GM12878 (cell line): Measurements from ENCODE around the gene SCAP. TPM values are rescaled to one million over a fixed set of nuclear protein-coding genes. Genes with fewer than 3 reads are reported as not detected.

Source experiments
- ATAC-seq: fragments of 200-7000 bp; cut with Tn5 transposase; 3 replicates; pipeline ENCODE4 v1.9.1; 2020; ENCODE audit warnings: mild to moderate bottlenecking, moderate library complexity
- BruUV-seq: library from RNA; stranded (reverse); fragments of 400-500 nt; replicated peaks from 2 replicates; lab custom pipeline; 2021; lab: Mats Ljungman, UMichigan
- CTCF ChIA-PET: fragments of 300-600 bp; sonication (Branson Sonifier 250); formaldehyde crosslinking; extraction: SDS; loops from one replicate; lab custom pipeline; 2021; ENCODE audit warnings: inconsistent platforms; lab: Yijun Ruan, JAX
- POLR2A ChIA-PET: fragments of 350-600 bp; formaldehyde crosslinking; extraction: SDS; loops from one replicate; lab custom pipeline; 2021; ENCODE audit warnings: inconsistent platforms; lab: Charles Lee
- RAD21 ChIA-PET: fragments of 300-600 bp; sonication (Branson Sonifier 250); formaldehyde crosslinking; loops from one replicate; lab custom pipeline; 2023; ENCODE audit warnings: antibody characterized with exemption; ENCODE audit not compliant: unreplicated experiment; lab: Charles Lee
- SMC1A ChIA-PET: fragments of 300-600 bp; sonication (Branson Sonifier 250); formaldehyde crosslinking; loops from one replicate; lab custom pipeline; 2023; ENCODE audit not compliant: unreplicated experiment, uncharacterized antibody; lab: Charles Lee
- DNase-seq: peaks from one replicate; pipeline ENCODE4 v3.0.0-alpha.2; 2011; ENCODE audit warnings: low read depth, low spot score
- FAIRE-seq: peaks from 3 replicates; lab custom pipeline; 2011; peaks lifted over from hg19 to GRCh38; lab: Jason Lieb, UNC
- H2AFZ ChIP-seq: 2 replicates; pipeline ENCODE4 v1.6.0; 2011; ENCODE audit warnings: low read depth, low read length, control low read depth; ENCODE audit not compliant: control insufficient read depth
- H3K27ac ChIP-seq: 2 replicates; pipeline ENCODE4 v1.5.1; 2011; ENCODE audit warnings: control low read depth; ENCODE audit not compliant: control insufficient read depth, insufficient read depth
- H3K27me3 ChIP-seq, 2 experiments: replicated peaks in 1 of 2; 2 replicates each; pipeline versions ENCODE4 v1.6.0 to v1.6.1; 2011; ENCODE audit warnings: low read length in 1 of 2; ENCODE audit not compliant: control insufficient read depth in 2 of 2, insufficient read depth in 2 of 2
- H3K36me3 ChIP-seq, 2 experiments: 2 replicates each; pipeline ENCODE4 v1.5.1; 2011; ENCODE audit warnings: low read length in 1 of 2; ENCODE audit not compliant: control insufficient read depth in 2 of 2, insufficient read depth in 2 of 2
- H3K4me1 ChIP-seq: 2 replicates; pipeline ENCODE4 v1.6.1; 2011; ENCODE audit warnings: mild to moderate bottlenecking, low read length, moderate library complexity, mixed read lengths; ENCODE audit not compliant: control insufficient read depth, insufficient read depth
- H3K4me2 ChIP-seq: 2 replicates; pipeline ENCODE4 v1.6.0; 2011; ENCODE audit warnings: control low read depth; ENCODE audit not compliant: control insufficient read depth, insufficient read depth
- H3K4me3 ChIP-seq: fragments of 200-600 bp; sonication (generic); 2 replicates; pipeline ENCODE4 v1.5.1; 2016
- H3K79me2 ChIP-seq: 2 replicates; pipeline ENCODE4 v1.6.0; 2011; ENCODE audit warnings: low read length; ENCODE audit not compliant: control insufficient read depth, insufficient read depth
- H3K9ac ChIP-seq: 2 replicates; pipeline ENCODE4 v1.8.0; 2011; ENCODE audit warnings: low read length, control low read depth, mixed read lengths; ENCODE audit not compliant: control insufficient read depth, insufficient read depth
- H3K9me3 ChIP-seq: replicated peaks from 3 replicates; pipeline ENCODE4 v1.5.1; 2011; ENCODE audit warnings: mild to moderate bottlenecking, low read length; ENCODE audit not compliant: control insufficient read depth, insufficient read depth
- H4K20me1 ChIP-seq: 2 replicates; pipeline ENCODE4 v1.6.0; 2011; ENCODE audit not compliant: control insufficient read depth, insufficient read depth
- ATF7 ChIP-seq: fragments of 450-650 bp; IDR thresholded peaks from 2 replicates; pipeline ENCODE4 v1.6.1; 2016; ENCODE audit warnings: low read depth, mild to moderate bottlenecking
- BCL3 ChIP-seq: IDR thresholded peaks from 2 replicates; pipeline ENCODE4 v1.6.1; 2011; ENCODE audit warnings: borderline replicate concordance, low read depth, mild to moderate bottlenecking, moderate library complexity, low read length; ENCODE audit not compliant: insufficient read depth, poor library complexity, severe bottlenecking
- HDGF ChIP-seq: fragments of 450-650 bp; IDR thresholded peaks from 2 replicates; pipeline ENCODE4 v1.6.1; 2016; ENCODE audit warnings: antibody characterized with exemption
- IKZF1 ChIP-seq: fragments of 450-650 bp; conservative IDR thresholded peaks from 2 replicates; pipeline ENCODE4 v1.6.1; 2017; ENCODE audit warnings: antibody characterized with exemption, mild to moderate bottlenecking
- KDM1A ChIP-seq: fragments of 200-600 bp; sonication (generic); IDR thresholded peaks from 2 replicates; pipeline ENCODE4 v1.6.1; 2016; ENCODE audit warnings: borderline replicate concordance
- MAX ChIP-seq: IDR thresholded peaks from 2 replicates; pipeline ENCODE4 v1.6.1; 2012; ENCODE audit warnings: low read depth, low read length, improper control_type of control experiment
- MYC ChIP-seq: IDR thresholded peaks from 2 replicates; pipeline ENCODE4 v1.6.1; 2011; ENCODE audit warnings: mild to moderate bottlenecking, low read length, moderate library complexity, inconsistent platforms; ENCODE audit not compliant: insufficient read depth, insufficient replicate concordance, insufficient read length, severe bottlenecking
- NKRF ChIP-seq: fragments of 450-650 bp; conservative IDR thresholded peaks from 2 replicates; pipeline ENCODE4 v1.6.1; 2017; ENCODE audit warnings: mild to moderate bottlenecking, moderate library complexity
- RFX5 ChIP-seq: IDR thresholded peaks from 2 replicates; pipeline ENCODE4 v1.6.1; 2011; ENCODE audit warnings: low read depth, low read length, improper control_type of control experiment
- SMC3 ChIP-seq: IDR thresholded peaks from 2 replicates; pipeline ENCODE4 v1.6.1; 2011; ENCODE audit warnings: low read length, improper control_type of control experiment, borderline replicate concordance
- YBX1 ChIP-seq: fragments of 450-650 bp; IDR thresholded peaks from 2 replicates; pipeline ENCODE4 v1.6.1; 2016; ENCODE audit warnings: antibody characterized with exemption
- YY1 ChIP-seq: IDR thresholded peaks from 2 replicates; pipeline ENCODE4 v1.6.1; 2011; ENCODE audit warnings: low read depth, mild to moderate bottlenecking, low read length
- ZBED1 ChIP-seq: IDR thresholded peaks from 2 replicates; pipeline ENCODE4 v1.6.1; 2016; ENCODE audit warnings: borderline replicate concordance
- ZSCAN29 ChIP-seq: fragments of 450-650 bp; IDR thresholded peaks from 2 replicates; pipeline ENCODE4 v1.6.1; 2017; ENCODE audit warnings: mild to moderate bottlenecking, moderate library complexity
- WGBS: methylation state at CpG from one replicate; pipeline ENCODE4 v1.1.6; 2016; ENCODE audit warnings: low lambda C conversion rate; ENCODE audit not compliant: insufficient replicate concordance, insufficient coverage; ENCODE audit errors: missing lambda C conversion rate; 5-methylcytosine and 5-hydroxymethylcytosine counted together
- in situ Hi-C: fragments of 300-500 bp; cut with MboI; formaldehyde crosslinking; loops from 9 replicates; pipeline ENCODE4 v1.14.3; 2018; ENCODE audit warnings: mixed read lengths
- intact Hi-C: fragments of 100-400 bp; cut with micrococcal nuclease; formaldehyde crosslinking; loops from one replicate; pipeline ENCODE4 v1.14.2; 2022; ENCODE audit not compliant: unreplicated experiment
- polyA plus RNA-seq, 11 experiments: library from polyadenylated mRNA; depleted of rRNA in 4 of 11; unstranded in 6 of 11; stranded (reverse) in 5 of 11; fragments of >200 nt; fragmentation: Nextera tagmentation in 4 of 11; fragmentation: Illumina TruSeq in 1 of 11; extraction: Ambion mirVana in 4 of 11; extraction: Trizol in 1 of 11; gene quantifications; 1 replicate in 1 of 11; 2 replicates in 10 of 11; pipeline versions ENCODE4 v1.2.1 to v1.2.3, GENCODE V29; 2011 to 2016; ENCODE audit warnings: inconsistent platforms in 2 of 11, missing spikeins in 2 of 11, low read depth in 1 of 11
- total RNA-seq, 4 experiments: library from RNA; depleted of rRNA in 3 of 4; stranded (reverse); fragments of >200 nt in 3 of 4; fragmentation: Illumina TruSeq in 1 of 4; extraction: Trizol in 1 of 4; gene quantifications; 2 replicates each; pipeline versions ENCODE4 v1.2.1 to v1.2.3, GENCODE V29; 2013 to 2021

SCAP gene
- total and polyA plus RNA-seq, 10 of the 15 experiments (the other 5 are each of a cell fraction or from before 2014, with no cell fraction given): 1.5 to 64.1 (median 27.9) TPM

GRCh38 chr3:47399016-47399415 is 76.7 kb downstream of the SCAP start:
- ChIA-PET SMC1A (interaction anchor here (0.5 kb wide), 1 partner anchor 105 kb away, joined by 3 read pairs; no protein-coding TSS in a partner anchor), RAD21 (no interaction called here)
- Histone ChIP-seq H3K79me2 (peaks cover 7% of the 10 kb centered on the region), H4K20me1 (no peaks in the 10 kb centered on the region), H3K4me3 (no peak overlapping the region), H3K9ac (no peak overlapping the region)
- no peak for TF ChIP-seq YBX1
- no peak for TF ChIP-seq RFX5
- no peak for TF ChIP-seq ATF7
- TF ChIP-seq MAX: no peak
- TF ChIP-seq SMC3: no peak
- no peak for TF ChIP-seq HDGF
- TF ChIP-seq KDM1A: no peak
- TF ChIP-seq ZBED1: no peak
- no peak for TF ChIP-seq YY1
- TF ChIP-seq BCL3: no peak
- TF ChIP-seq IKZF1: no peak
- no peak for TF ChIP-seq NKRF
- no peak for TF ChIP-seq ZSCAN29
- TF ChIP-seq MYC: no peak
- TF ChIP-seq, all 136 proteins: peak for 0
- ATAC-seq: no peak
- in situ Hi-C loops (no loop called here), intact Hi-C loops (no loop called here)
- FAIRE-seq: no peak
- Histone ChIP-seq H3K36me3 (peaks cover 0 to 10% of the 10 kb centered on the region in 2 experiments; a peak in 2 of 4 replicates), H2AFZ (no peak overlapping the region), H3K4me2 (no peak overlapping the region), H3K4me1 (no peaks in the 10 kb centered on the region), H3K9me3 (no peaks in the 10 kb centered on the region), H3K27ac (no peak overlapping the region), H3K27me3 (no peaks in the 10 kb centered on the region)
- BruUV-seq: no TSS peak
- ChIA-PET POLR2A (interaction anchor here (0.7 kb wide), 1 partner anchor 46 kb away, joined by 4 read pairs; no protein-coding TSS in a partner anchor), CTCF (no interaction called here)
- WGBS: 94% methylated on average over 1 of the region's 1 CpG
- no peak for DNase-seq
